ENCODE measurements around the gene PANX2.

- TF ChIP-seq, protein P1, sequence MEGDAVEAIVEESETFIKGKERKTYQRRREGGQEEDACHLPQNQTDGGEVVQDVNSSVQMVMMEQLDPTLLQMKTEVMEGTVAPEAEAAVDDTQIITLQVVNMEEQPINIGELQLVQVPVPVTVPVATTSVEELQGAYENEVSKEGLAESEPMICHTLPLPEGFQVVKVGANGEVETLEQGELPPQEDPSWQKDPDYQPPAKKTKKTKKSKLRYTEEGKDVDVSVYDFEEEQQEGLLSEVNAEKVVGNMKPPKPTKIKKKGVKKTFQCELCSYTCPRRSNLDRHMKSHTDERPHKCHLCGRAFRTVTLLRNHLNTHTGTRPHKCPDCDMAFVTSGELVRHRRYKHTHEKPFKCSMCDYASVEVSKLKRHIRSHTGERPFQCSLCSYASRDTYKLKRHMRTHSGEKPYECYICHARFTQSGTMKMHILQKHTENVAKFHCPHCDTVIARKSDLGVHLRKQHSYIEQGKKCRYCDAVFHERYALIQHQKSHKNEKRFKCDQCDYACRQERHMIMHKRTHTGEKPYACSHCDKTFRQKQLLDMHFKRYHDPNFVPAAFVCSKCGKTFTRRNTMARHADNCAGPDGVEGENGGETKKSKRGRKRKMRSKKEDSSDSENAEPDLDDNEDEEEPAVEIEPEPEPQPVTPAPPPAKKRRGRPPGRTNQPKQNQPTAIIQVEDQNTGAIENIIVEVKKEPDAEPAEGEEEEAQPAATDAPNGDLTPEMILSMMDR (IDR thresholded peaks at IDR 0.05 in 2 of 3, conservative IDR thresholded peaks at IDR 0.05 in 1 of 3; ENCODE audit: insufficient read depth in 2 of 3, low read depth in 1 of 3, low read length in 3 of 3) = no peak
- TF ChIP-seq ADNP (tag; IDR thresholded peaks at IDR 0.05) (no peak), PCBP2 (IDR thresholded peaks at IDR 0.05; ENCODE audit: low read depth, low read length, poor library complexity, severe bottlenecking) (no peak), TEAD4 (IDR thresholded peaks at IDR 0.05; ENCODE audit: low read length) (no peak), TEAD4 (CRISPR knock-in tag; IDR thresholded peaks at IDR 0.05; ENCODE audit: borderline replicate concordance) (no peak), AFF4 (CRISPR knock-in tag; IDR thresholded peaks at IDR 0.05) (no peak)
Observed at GRCh38 chr22:50194037-50194805, 23.7 kb downstream of the PANX2 start.
